ENCODE data around the gene SEPTIN12. TPM values are rescaled to one million over a fixed set of nuclear protein-coding genes. Genes with fewer than 3 reads are reported as not detected.

SEPTIN12 gene
- under 1 TPM in 1 of 2 donors, not detected in 1; 0.28 TPM for total RNA-seq
- polyA plus RNA-seq (ENCODE audit: insufficient read length in 2 of 2) = under 1 TPM; 0.47 to 1.00 TPM
- long read RNA-seq, donor 1 = 0 reads
- long read RNA-seq, donor 2 = 0 reads
- long read RNA-seq, donor 3 = 0 reads
- long read RNA-seq, donor 4 = 0 reads

- H3K4me3 ChIP-seq (ENCODE audit: low read depth, low read length) = no peak within 1 kb of the TSS
- WGBS (ENCODE audit: insufficient coverage) = 68% methylated on average over 10 of the region's 14 CpGs
- H3K4me1 ChIP-seq (ENCODE audit: control insufficient read depth, insufficient read depth, low read length) = no peaks in the 10 kb centered on the region
- H3K36me3 ChIP-seq (ENCODE audit: control insufficient read depth, insufficient read depth, low read length) = no peaks in the 10 kb centered on the region
- H3K27me3 ChIP-seq (ENCODE audit: control insufficient read depth, insufficient read depth, low read length) = no peaks in the 10 kb centered on the region
- H3K27ac ChIP-seq (ENCODE audit: low read depth, low read length) = no peak within 1 kb of the TSS
- no peaks in the 10 kb centered on the region for H3K9me3 ChIP-seq (ENCODE audit: control insufficient read depth, insufficient read depth, low read length)
- no peak for DNase-seq (ENCODE audit: low read depth in 4 of 6, low spot score in 6 of 6)
Observed at GRCh38 chr16:4787627-4788482, at the start of gene SEPTIN12. TSS of gene SEPTIN12 (minus strand) at chr16:4788345. CDS start at chr16:4787645, 700 bp downstream.

GRCh38 chr16:4836727-4837126 lies 48.6 kb upstream of the SEPTIN12 start:
- WGBS (ENCODE audit: insufficient coverage) = 94% methylated on average over 2 of the region's 2 CpGs
- Histone ChIP-seq H3K4me3 (ENCODE audit: low read depth, low read length) (no peak overlapping the region), H3K27me3 (ENCODE audit: control insufficient read depth, insufficient read depth, low read length) (no peaks in the 10 kb centered on the region), H3K9me3 (ENCODE audit: control insufficient read depth, insufficient read depth, low read length) (no peaks in the 10 kb centered on the region), H3K27ac (ENCODE audit: low read depth, low read length) (no peak overlapping the region), H3K4me1 (ENCODE audit: control insufficient read depth, insufficient read depth, low read length) (no peaks in the 10 kb centered on the region), H3K36me3 (ENCODE audit: control insufficient read depth, insufficient read depth, low read length) (peaks cover 48% of the 10 kb centered on the region)
- DNase-seq (ENCODE audit: low read depth in 4 of 6, low spot score in 6 of 6) = no peak

GRCh38 chr16:4833584-4833983 lies 45.4 kb upstream of the SEPTIN12 start:
- peaks cover 54% of the 10 kb centered on the region for H3K36me3 ChIP-seq (ENCODE audit: control insufficient read depth, insufficient read depth, low read length)
- H3K9me3 ChIP-seq (ENCODE audit: control insufficient read depth, insufficient read depth, low read length) = no peaks in the 10 kb centered on the region
- no CpG with 5 or more reads among the region's 1 CpG for WGBS (ENCODE audit: insufficient coverage)
- no peaks in the 10 kb centered on the region for H3K27me3 ChIP-seq (ENCODE audit: control insufficient read depth, insufficient read depth, low read length)
- DNase-seq (ENCODE audit: low read depth in 4 of 6, low spot score in 6 of 6) = no peak
- no peaks in the 10 kb centered on the region for H3K4me1 ChIP-seq (ENCODE audit: control insufficient read depth, insufficient read depth, low read length)
- no peak overlapping the region for H3K4me3 ChIP-seq (ENCODE audit: low read depth, low read length)
- H3K27ac ChIP-seq (ENCODE audit: low read depth, low read length) = no peak overlapping the region

GRCh38 chr16:4832698-4833343 lies 44.7 kb upstream of the SEPTIN12 start:
- no peak overlapping the region for H3K4me3 ChIP-seq (ENCODE audit: low read depth, low read length)
- no peak overlapping the region for H3K27ac ChIP-seq (ENCODE audit: low read depth, low read length)
- WGBS (ENCODE audit: insufficient coverage) = 96% methylated on average over 3 of the region's 6 CpGs
- H3K27me3 ChIP-seq (ENCODE audit: control insufficient read depth, insufficient read depth, low read length) = no peaks in the 10 kb centered on the region
- H3K36me3 ChIP-seq (ENCODE audit: control insufficient read depth, insufficient read depth, low read length) = peaks cover 58% of the 10 kb centered on the region
- no peaks in the 10 kb centered on the region for H3K9me3 ChIP-seq (ENCODE audit: control insufficient read depth, insufficient read depth, low read length)
- DNase-seq (ENCODE audit: low read depth in 4 of 6, low spot score in 6 of 6) = no peak
- no peaks in the 10 kb centered on the region for H3K4me1 ChIP-seq (ENCODE audit: control insufficient read depth, insufficient read depth, low read length)

GRCh38 chr16:4831616-4832015 lies 43.5 kb upstream of the SEPTIN12 start:
- Histone ChIP-seq H3K36me3 (ENCODE audit: control insufficient read depth, insufficient read depth, low read length) (peaks cover 59% of the 10 kb centered on the region), H3K9me3 (ENCODE audit: control insufficient read depth, insufficient read depth, low read length) (no peaks in the 10 kb centered on the region), H3K27me3 (ENCODE audit: control insufficient read depth, insufficient read depth, low read length) (no peaks in the 10 kb centered on the region), H3K4me3 (ENCODE audit: low read depth, low read length) (no peak overlapping the region), H3K27ac (ENCODE audit: low read depth, low read length) (no peak overlapping the region), H3K4me1 (ENCODE audit: control insufficient read depth, insufficient read depth, low read length) (no peaks in the 10 kb centered on the region)
- no peak for DNase-seq (ENCODE audit: low read depth in 4 of 6, low spot score in 6 of 6)
- WGBS (ENCODE audit: insufficient coverage) = 98% methylated on average over 5 of the region's 8 CpGs

- peaks cover 68% of the 10 kb centered on the region for H3K36me3 ChIP-seq (ENCODE audit: control insufficient read depth, insufficient read depth, low read length)
Observed at GRCh38 chr16:4830408-4830807, 42.3 kb upstream of the SEPTIN12 start.

GRCh38 chr16:4828567-4829321 lies 40.6 kb upstream of the SEPTIN12 start:
- Histone ChIP-seq H3K4me1 (ENCODE audit: control insufficient read depth, insufficient read depth, low read length) (no peaks in the 10 kb centered on the region), H3K27me3 (ENCODE audit: control insufficient read depth, insufficient read depth, low read length) (no peaks in the 10 kb centered on the region), H3K9me3 (ENCODE audit: control insufficient read depth, insufficient read depth, low read length) (no peaks in the 10 kb centered on the region), H3K4me3 (ENCODE audit: low read depth, low read length) (no peak overlapping the region), H3K27ac (ENCODE audit: low read depth, low read length) (no peak overlapping the region), H3K36me3 (ENCODE audit: control insufficient read depth, insufficient read depth, low read length) (peaks cover 81% of the 10 kb centered on the region)
- no peak for DNase-seq (ENCODE audit: low read depth in 4 of 6, low spot score in 6 of 6)
- 96% methylated on average over 11 of the region's 11 CpGs for WGBS (ENCODE audit: insufficient coverage)

More at GRCh38 chr16:4830408-4830807, 42.3 kb upstream of the SEPTIN12 start:
- no peaks in the 10 kb centered on the region for H3K9me3 ChIP-seq (ENCODE audit: control insufficient read depth, insufficient read depth, low read length)
- no peak overlapping the region for H3K27ac ChIP-seq (ENCODE audit: low read depth, low read length)
- H3K4me3 ChIP-seq (ENCODE audit: low read depth, low read length) = no peak overlapping the region
- H3K27me3 ChIP-seq (ENCODE audit: control insufficient read depth, insufficient read depth, low read length) = no peaks in the 10 kb centered on the region
- H3K4me1 ChIP-seq (ENCODE audit: control insufficient read depth, insufficient read depth, low read length) = no peaks in the 10 kb centered on the region
- DNase-seq (ENCODE audit: low read depth in 4 of 6, low spot score in 6 of 6) = no peak
- WGBS (ENCODE audit: insufficient coverage) = 94% methylated on average over 7 of the region's 7 CpGs

- Histone ChIP-seq H3K4me3 (ENCODE audit: low read depth, low read length) (no peak overlapping the region), H3K36me3 (ENCODE audit: control insufficient read depth, insufficient read depth, low read length) (peaks cover 87% of the 10 kb centered on the region), H3K9me3 (ENCODE audit: control insufficient read depth, insufficient read depth, low read length) (no peaks in the 10 kb centered on the region), H3K4me1 (ENCODE audit: control insufficient read depth, insufficient read depth, low read length) (no peaks in the 10 kb centered on the region), H3K27ac (ENCODE audit: low read depth, low read length) (no peak overlapping the region), H3K27me3 (ENCODE audit: control insufficient read depth, insufficient read depth, low read length) (no peaks in the 10 kb centered on the region)
- WGBS (ENCODE audit: insufficient coverage) = 94% methylated on average over 10 of the region's 10 CpGs
- DNase-seq (ENCODE audit: low read depth in 4 of 6, low spot score in 6 of 6) = no peak
Observed at GRCh38 chr16:4826980-4827379, 38.8 kb upstream of the SEPTIN12 start.

- H3K36me3 ChIP-seq (ENCODE audit: control insufficient read depth, insufficient read depth, low read length) = peaks cover 87% of the 10 kb centered on the region
- no peaks in the 10 kb centered on the region for H3K4me1 ChIP-seq (ENCODE audit: control insufficient read depth, insufficient read depth, low read length)
- DNase-seq (ENCODE audit: low read depth in 4 of 6, low spot score in 6 of 6) = no peak
- no peak overlapping the region for H3K4me3 ChIP-seq (ENCODE audit: low read depth, low read length)
- no peak overlapping the region for H3K27ac ChIP-seq (ENCODE audit: low read depth, low read length)
- WGBS (ENCODE audit: insufficient coverage) = 96% methylated on average over 4 of the region's 4 CpGs
- no peaks in the 10 kb centered on the region for H3K9me3 ChIP-seq (ENCODE audit: control insufficient read depth, insufficient read depth, low read length)
- no peaks in the 10 kb centered on the region for H3K27me3 ChIP-seq (ENCODE audit: control insufficient read depth, insufficient read depth, low read length)
Observed at GRCh38 chr16:4826526-4826925, 38.4 kb upstream of the SEPTIN12 start.

Measured in spinal cord (tissue), 10 donors.